ENCODE results near the gene VNN1.
A peak's percentile ranks its signal among the peaks of the same experiment; 100 is the strongest.

VNN1 gene

DNA sequence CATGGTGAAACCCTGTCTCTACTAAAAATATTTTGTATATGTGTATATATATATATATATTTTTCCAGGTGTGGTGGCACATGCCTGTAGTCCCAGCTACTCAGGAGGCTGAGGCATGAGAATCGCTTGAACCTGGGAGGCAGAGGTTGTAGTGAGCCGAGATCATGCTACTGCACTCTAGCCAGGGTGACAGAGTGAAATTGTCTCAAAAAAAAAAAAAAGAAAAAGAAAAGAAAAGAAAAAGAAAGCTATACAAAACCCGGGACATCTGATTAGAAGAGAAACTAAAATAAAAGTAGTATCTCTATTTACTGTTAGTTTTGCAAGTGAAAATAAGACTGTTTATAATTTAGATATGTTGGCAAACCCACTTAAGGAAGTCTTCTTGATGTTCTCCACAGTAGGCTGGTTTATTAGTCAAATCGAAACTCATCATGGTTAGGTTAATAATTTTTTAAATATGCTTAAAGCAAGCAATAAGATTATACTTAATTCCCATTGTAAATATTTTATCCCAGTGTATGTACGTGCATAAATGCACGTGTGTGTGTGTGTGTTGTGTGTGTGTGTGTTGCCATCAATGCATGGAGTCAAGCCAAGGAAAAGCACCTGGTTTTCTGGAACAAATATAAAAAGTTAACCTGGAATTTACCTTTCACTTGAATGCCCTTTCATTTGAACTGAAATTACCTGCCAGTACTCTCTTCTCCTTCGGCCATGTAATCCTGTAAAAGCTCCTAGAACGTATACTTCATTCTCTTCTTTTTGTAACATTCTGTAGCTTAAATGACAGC, 36.8 kb upstream of the VNN1 start:
- TF ChIP-seq CTCF (conservative IDR thresholded peaks at IDR 0.05; ENCODE audit: low read length): no peak
- H3K4me3 ChIP-seq (ENCODE audit: low read length): no peak overlapping the region
- no peak for DNase-seq (ENCODE audit: low read depth)

GRCh38 chr6:132749111-132749510, 35.3 kb upstream of the VNN1 start:
- DNase-seq (ENCODE audit: low read depth): peak; percentile 50
- TF ChIP-seq CTCF (conservative IDR thresholded peaks at IDR 0.05; ENCODE audit: low read length): no peak
- no peak overlapping the region for H3K4me3 ChIP-seq (ENCODE audit: low read length)

- no peak for TF ChIP-seq CTCF (conservative IDR thresholded peaks at IDR 0.05; ENCODE audit: low read length)
- no peak overlapping the region for H3K4me3 ChIP-seq (ENCODE audit: low read length)
- DNase-seq (ENCODE audit: low read depth): no peak
Measured at GRCh38 chr6:132748446-132748845, 34.6 kb upstream of the VNN1 start.

GRCh38 chr6:132746048-132746447, 32.2 kb upstream of the VNN1 start:
- DNase-seq (ENCODE audit: low read depth): peak; percentile 1
- no peak for TF ChIP-seq CTCF (conservative IDR thresholded peaks at IDR 0.05; ENCODE audit: low read length)
- H3K4me3 ChIP-seq (ENCODE audit: low read length): no peak overlapping the region

DNA sequence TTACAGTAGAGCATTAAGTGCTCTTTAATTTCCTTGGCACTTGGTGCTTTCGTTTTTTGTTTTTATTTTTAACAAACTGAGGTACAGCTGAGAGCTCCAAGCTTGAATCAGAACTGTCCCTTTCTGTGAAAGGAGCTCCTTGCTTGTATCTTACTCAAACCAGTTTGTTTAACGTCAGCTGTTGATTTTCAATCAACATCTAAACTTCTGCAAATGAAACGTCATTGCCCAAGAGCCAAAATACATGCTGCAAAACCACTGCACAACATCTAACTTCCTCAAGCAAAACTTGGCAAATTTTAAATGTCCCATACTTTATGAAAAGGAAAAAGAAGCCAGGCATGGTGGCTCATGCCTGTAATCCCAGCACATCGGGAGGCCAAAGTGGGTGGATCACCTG, 28.6 kb upstream of the VNN1 start:
- H3K4me3 ChIP-seq (ENCODE audit: low read length): no peak overlapping the region
- no peak for TF ChIP-seq CTCF (conservative IDR thresholded peaks at IDR 0.05; ENCODE audit: low read length)
- no peak for DNase-seq (ENCODE audit: low read depth)

DNA sequence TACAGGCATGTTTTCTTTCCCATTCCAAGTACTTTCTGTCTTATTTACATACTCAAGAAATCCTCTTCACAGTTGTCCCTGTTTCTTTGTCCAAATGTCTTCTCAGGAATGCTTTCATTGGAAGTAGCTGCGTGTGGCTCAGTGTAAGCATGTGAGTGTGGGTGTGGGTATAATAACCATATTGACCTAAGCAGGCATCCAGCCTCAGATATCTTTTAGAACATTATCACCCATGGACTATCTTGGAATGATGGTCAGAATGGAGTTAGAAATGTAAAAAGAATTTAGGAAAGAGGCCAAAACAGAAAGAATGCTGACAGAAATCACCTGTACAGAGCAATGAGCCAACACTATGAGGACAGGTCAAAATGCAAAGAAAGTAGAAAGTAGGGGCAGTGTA, 27.4 kb upstream of the VNN1 start:
- no peak overlapping the region for H3K4me3 ChIP-seq (ENCODE audit: low read length)
- DNase-seq (ENCODE audit: low read depth): no peak
- no peak for TF ChIP-seq CTCF (conservative IDR thresholded peaks at IDR 0.05; ENCODE audit: low read length)

DNA sequence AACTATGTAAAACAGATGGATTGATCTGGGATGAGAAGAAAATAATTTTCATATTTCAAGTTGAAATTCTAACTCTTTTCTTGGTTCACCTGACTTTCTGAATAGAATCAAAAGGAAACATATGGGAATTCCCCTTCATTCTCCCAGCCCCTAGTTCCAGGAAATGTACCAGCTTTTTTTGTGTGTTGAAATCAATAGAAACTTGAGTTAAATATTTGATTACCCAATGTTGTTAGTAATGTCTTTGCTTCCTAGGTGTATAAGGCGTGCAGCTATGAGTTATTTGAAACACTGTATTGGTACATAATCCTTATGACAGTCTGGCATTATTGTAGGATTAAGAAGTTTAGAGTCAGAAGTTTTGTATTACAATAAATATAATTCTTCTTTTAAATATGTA, 22.4 kb upstream of the VNN1 start:
- no peak for DNase-seq (ENCODE audit: low read depth)
- no peak overlapping the region for H3K4me3 ChIP-seq (ENCODE audit: low read length)
- no peak for TF ChIP-seq CTCF (conservative IDR thresholded peaks at IDR 0.05; ENCODE audit: low read length)

Data from AG10803 (cell line).